AG04449 (cell line): ENCODE results near the gene TCF20.

Experiments
- CTCF ChIA-PET: fragments of 350-600 bp; formaldehyde crosslinking; extraction: SDS; loops from one replicate; lab custom pipeline; 2021; ENCODE audit warnings: antibody characterized with exemption; lab: Yijun Ruan, JAX
- POLR2A ChIA-PET: fragments of 400-600, 350-600 bp; formaldehyde crosslinking; extraction: SDS; loops from one replicate; lab custom pipeline; 2020; ENCODE audit warnings: antibody characterized with exemption, inconsistent platforms; lab: Yijun Ruan, JAX
- DNase-seq: peaks from one replicate; pipeline ENCODE4 v3.0.0-alpha.2; 2010; ENCODE audit warnings: low read depth, low spot score
- H3K4me3 ChIP-seq: 2 replicates; pipeline ENCODE4 v1.5.1; 2011; ENCODE audit warnings: low read depth, mild to moderate bottlenecking, control low read depth, low read length
- TF ChIP-seq, protein P1 (sequence below): IDR thresholded peaks from one replicate; pipeline ENCODE4 v1.5.1; 2011; ENCODE audit warnings: mild to moderate bottlenecking, moderate library complexity, low read length, control low read depth, inconsistent platforms; ENCODE audit not compliant: insufficient read depth; ENCODE audit errors: missing control alignments

The TCF20 gene

DNA sequence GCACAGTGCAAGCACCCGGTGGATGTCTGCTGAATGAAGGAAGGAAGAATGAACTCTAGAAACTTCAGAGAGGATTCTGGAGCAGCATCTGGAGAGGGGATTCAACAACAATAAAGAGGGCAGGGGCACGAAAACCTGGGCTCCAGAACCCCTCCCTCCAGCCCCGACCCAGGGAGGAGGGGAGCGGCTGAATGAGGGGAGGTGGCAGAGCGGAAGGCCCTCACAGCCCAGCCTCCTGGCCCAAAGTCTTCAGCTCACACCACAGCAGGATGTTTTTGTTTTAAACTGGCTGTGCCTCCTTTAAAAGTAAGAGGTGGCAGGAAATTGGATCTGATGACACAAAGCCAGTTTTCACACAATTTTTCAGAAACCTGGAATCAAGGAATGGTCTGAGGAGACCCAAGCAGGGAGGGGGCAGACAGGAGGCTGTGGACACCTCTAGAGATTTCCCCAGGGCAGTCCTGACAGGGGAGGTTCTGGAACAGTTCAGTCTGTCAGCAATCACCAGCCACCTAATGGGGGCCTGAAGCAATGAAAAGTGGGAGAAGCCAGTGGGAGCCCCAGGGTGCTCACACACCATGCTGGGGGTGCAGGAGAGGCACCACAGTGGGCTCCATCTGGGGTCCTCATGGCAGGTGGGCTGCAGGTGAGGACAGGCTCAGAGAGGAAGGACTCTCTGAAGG is 44.4 kb upstream of the TCF20 start:
- ChIA-PET CTCF (no interaction called here), POLR2A (no interaction called here)
- H3K4me3 ChIP-seq: no peak overlapping the region
- TF ChIP-seq, protein P1, sequence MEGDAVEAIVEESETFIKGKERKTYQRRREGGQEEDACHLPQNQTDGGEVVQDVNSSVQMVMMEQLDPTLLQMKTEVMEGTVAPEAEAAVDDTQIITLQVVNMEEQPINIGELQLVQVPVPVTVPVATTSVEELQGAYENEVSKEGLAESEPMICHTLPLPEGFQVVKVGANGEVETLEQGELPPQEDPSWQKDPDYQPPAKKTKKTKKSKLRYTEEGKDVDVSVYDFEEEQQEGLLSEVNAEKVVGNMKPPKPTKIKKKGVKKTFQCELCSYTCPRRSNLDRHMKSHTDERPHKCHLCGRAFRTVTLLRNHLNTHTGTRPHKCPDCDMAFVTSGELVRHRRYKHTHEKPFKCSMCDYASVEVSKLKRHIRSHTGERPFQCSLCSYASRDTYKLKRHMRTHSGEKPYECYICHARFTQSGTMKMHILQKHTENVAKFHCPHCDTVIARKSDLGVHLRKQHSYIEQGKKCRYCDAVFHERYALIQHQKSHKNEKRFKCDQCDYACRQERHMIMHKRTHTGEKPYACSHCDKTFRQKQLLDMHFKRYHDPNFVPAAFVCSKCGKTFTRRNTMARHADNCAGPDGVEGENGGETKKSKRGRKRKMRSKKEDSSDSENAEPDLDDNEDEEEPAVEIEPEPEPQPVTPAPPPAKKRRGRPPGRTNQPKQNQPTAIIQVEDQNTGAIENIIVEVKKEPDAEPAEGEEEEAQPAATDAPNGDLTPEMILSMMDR: no peak
- no peak for DNase-seq

- POLR2A ChIA-PET: interaction anchor here (0.5 kb wide), 1 partner anchor 10 kb away, joined by 3 read pairs; no protein-coding TSS in a partner anchor
- no peak for DNase-seq
- CTCF ChIA-PET: no interaction called here
- TF ChIP-seq, protein P1: peak; percentile 17
- no peak overlapping the region for H3K4me3 ChIP-seq
These were observed 43.5 kb upstream of the TCF20 start for GRCh38 chr22:42313804-42314581.

GRCh38 chr22:42313204-42313603 is 42.8 kb upstream of the TCF20 start:
- CTCF ChIA-PET: no interaction called here
- TF ChIP-seq, protein P1: no peak
- POLR2A ChIA-PET: no interaction called here
- no peak overlapping the region for H3K4me3 ChIP-seq
- DNase-seq: no peak

DNA sequence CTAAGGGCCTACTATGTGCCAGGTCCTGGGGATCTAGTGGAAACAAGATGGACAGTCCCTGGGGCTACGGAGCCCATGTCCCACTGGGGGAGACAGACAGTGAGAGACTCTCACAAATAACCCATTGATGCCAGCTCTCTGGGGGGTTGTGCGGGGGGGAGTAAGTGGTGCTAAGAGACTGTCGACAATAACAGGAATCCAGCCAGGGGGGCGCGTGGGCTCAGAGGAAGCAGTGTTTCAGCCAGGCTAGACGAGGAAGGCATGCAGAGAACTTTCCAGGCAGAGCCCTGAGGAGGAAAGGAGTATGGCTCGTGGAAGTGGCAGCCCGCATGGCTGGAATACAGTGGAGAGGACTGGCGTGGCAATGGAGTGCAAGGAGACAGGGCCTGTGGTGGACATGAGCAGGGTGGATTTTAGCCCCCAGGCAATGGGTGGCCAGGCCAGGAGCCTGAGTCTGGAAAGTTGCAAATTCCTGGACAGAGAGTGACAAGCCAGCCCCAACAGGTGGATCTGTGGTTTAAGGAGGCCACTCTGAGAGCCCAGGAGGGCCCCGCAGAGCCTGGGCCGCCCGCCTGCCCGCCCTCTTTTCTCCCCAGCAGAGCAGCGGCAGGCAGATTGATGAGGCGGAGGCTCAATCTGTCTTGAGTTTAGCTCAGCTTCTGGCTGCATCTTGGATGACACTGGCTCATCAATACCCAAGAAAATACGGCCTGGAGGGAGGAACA is 40.0 kb upstream of the TCF20 start:
- no peak for DNase-seq
- TF ChIP-seq, protein P1: no peak
- ChIA-PET CTCF (no interaction called here), POLR2A (no interaction called here)
- H3K4me3 ChIP-seq: no peak overlapping the region

DNA sequence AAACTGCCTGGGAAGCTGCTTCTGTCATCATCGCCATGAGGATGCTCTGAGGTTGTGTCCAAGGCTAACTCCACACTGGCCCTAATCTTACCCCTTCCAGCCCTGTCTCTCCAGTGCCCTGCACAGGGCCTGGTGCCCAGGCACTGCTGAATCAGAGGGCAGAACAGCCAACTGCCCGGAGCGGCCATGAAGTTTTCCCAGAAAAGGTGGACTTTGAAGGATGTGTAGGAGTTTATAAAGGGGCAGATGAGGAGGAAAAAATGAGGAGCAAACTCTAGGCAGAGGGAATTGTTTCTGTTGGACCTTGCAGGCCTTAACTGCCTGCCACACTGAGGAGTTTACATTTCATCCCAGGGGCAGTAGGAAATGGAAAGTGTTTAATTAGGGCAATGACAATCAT is 39.4 kb upstream of the TCF20 start:
- DNase-seq: no peak
- TF ChIP-seq, protein P1: no peak
- ChIA-PET POLR2A (no interaction called here), CTCF (no interaction called here)
- no peak overlapping the region for H3K4me3 ChIP-seq
